Measurements from ENCODE around the gene CPE.

Gene CPE

GRCh38 chr4:165505958-165506837, 127.4 kb downstream of the CPE start:
- Histone ChIP-seq H3K36me3 (replicated peaks; ENCODE audit: insufficient read depth, low read length) (no peaks in the 10 kb centered on the region), H3K4me3 (ENCODE audit: low read length) (no peak overlapping the region), H3K27me3 (replicated peaks; ENCODE audit: insufficient read depth, low read length) (no peaks in the 10 kb centered on the region), H4K20me1 (ENCODE audit: insufficient read depth, low read length) (no peaks in the 10 kb centered on the region), H3K4me2 (ENCODE audit: low read depth, low read length) (no peak overlapping the region), H3K4me1 (ENCODE audit: low read length) (no peaks in the 10 kb centered on the region), H3K9ac (ENCODE audit: low read length) (no peak overlapping the region), H3K9me2 (replicated peaks; ENCODE audit: insufficient read depth, low read length) (no peaks in the 10 kb centered on the region), H3K79me2 (ENCODE audit: low read length) (no peaks in the 10 kb centered on the region), H3F3A (ENCODE audit: insufficient read depth, low read length) (no peaks in the 10 kb centered on the region), H2AFZ (ENCODE audit: low read length) (no peak overlapping the region), H3K27ac (ENCODE audit: low read length) (no peak overlapping the region), H3K9me3 (replicated peaks; ENCODE audit: insufficient read depth, low read length) (no peaks in the 10 kb centered on the region)
- TF ChIP-seq EZH2 (optimal IDR thresholded peaks at IDR 0.05; ENCODE audit: low read depth, low read length), result no peak
- TF ChIP-seq EZH2phosphoT487 (IDR thresholded peaks at IDR 0.05; ENCODE audit: low read length), result no peak
- TF ChIP-seq CTCF (IDR thresholded peaks at IDR 0.05; ENCODE audit: low read length), result no peak
- no peak for DNase-seq

- Histone ChIP-seq H3K4me1 (ENCODE audit: low read length) (no peaks in the 10 kb centered on the region), H2AFZ (ENCODE audit: low read length) (no peak overlapping the region), H3K9me2 (replicated peaks; ENCODE audit: insufficient read depth, low read length) (no peaks in the 10 kb centered on the region), H3K27ac (ENCODE audit: low read length) (no peak overlapping the region), H3K9ac (ENCODE audit: low read length) (no peak overlapping the region), H3K4me2 (ENCODE audit: low read depth, low read length) (no peak overlapping the region), H3K79me2 (ENCODE audit: low read length) (no peaks in the 10 kb centered on the region), H3K36me3 (replicated peaks; ENCODE audit: insufficient read depth, low read length) (no peaks in the 10 kb centered on the region), H3K27me3 (replicated peaks; ENCODE audit: insufficient read depth, low read length) (no peaks in the 10 kb centered on the region), H3K9me3 (replicated peaks; ENCODE audit: insufficient read depth, low read length) (no peaks in the 10 kb centered on the region), H3F3A (ENCODE audit: insufficient read depth, low read length) (no peaks in the 10 kb centered on the region), H4K20me1 (ENCODE audit: insufficient read depth, low read length) (no peaks in the 10 kb centered on the region), H3K4me3 (ENCODE audit: low read length) (no peak overlapping the region)
- DNase-seq, result no peak
- TF ChIP-seq CTCF (IDR thresholded peaks at IDR 0.05; ENCODE audit: low read length) (no peak), EZH2 (optimal IDR thresholded peaks at IDR 0.05; ENCODE audit: low read depth, low read length) (no peak), EZH2phosphoT487 (IDR thresholded peaks at IDR 0.05; ENCODE audit: low read length) (no peak)
Observed at GRCh38 chr4:165506849-165507248, 128.0 kb downstream of the CPE start.

- DNase-seq, result no peak
- no peak overlapping the region for H3K4me2 ChIP-seq (ENCODE audit: low read depth, low read length)
- no peaks in the 10 kb centered on the region for H3K79me2 ChIP-seq (ENCODE audit: low read length)
- no peaks in the 10 kb centered on the region for H3K36me3 ChIP-seq (replicated peaks; ENCODE audit: insufficient read depth, low read length)
- H3K27me3 ChIP-seq (replicated peaks; ENCODE audit: insufficient read depth, low read length), result no peaks in the 10 kb centered on the region
- H3K9ac ChIP-seq (ENCODE audit: low read length), result no peak overlapping the region
- TF ChIP-seq CTCF (IDR thresholded peaks at IDR 0.05; ENCODE audit: low read length) (no peak), EZH2phosphoT487 (IDR thresholded peaks at IDR 0.05; ENCODE audit: low read length) (no peak), EZH2 (optimal IDR thresholded peaks at IDR 0.05; ENCODE audit: low read depth, low read length) (no peak)
- no peaks in the 10 kb centered on the region for H3K9me2 ChIP-seq (replicated peaks; ENCODE audit: insufficient read depth, low read length)
- H3F3A ChIP-seq (ENCODE audit: insufficient read depth, low read length), result no peaks in the 10 kb centered on the region
- H2AFZ ChIP-seq (ENCODE audit: low read length), result no peak overlapping the region
- no peaks in the 10 kb centered on the region for H3K9me3 ChIP-seq (replicated peaks; ENCODE audit: insufficient read depth, low read length)
- no peak overlapping the region for H3K27ac ChIP-seq (ENCODE audit: low read length)
- no peak overlapping the region for H3K4me3 ChIP-seq (ENCODE audit: low read length)
- no peaks in the 10 kb centered on the region for H4K20me1 ChIP-seq (ENCODE audit: insufficient read depth, low read length)
- H3K4me1 ChIP-seq (ENCODE audit: low read length), result no peaks in the 10 kb centered on the region
Observed at GRCh38 chr4:165507381-165507780, 128.6 kb downstream of the CPE start.
